Natural killer cell (primary cell): ENCODE data around the gene ERRFI1. TPM values are rescaled to one million over a fixed set of nuclear protein-coding genes. Genes with fewer than 3 reads are reported as not detected.

ENCODE experiments used
- ATAC-seq, 3 donors: fragments of 150-1000 bp in 2 of 3; fragments of 200-7000 bp in 1 of 3; cut with Tn5 transposase; 1 replicate in 1 of 3; 2 replicates in 2 of 3; pipeline ENCODE4 v1.10.0; 2021; ENCODE audit warnings: mild to moderate bottlenecking in 2 of 3, moderate library complexity in 2 of 3
- DNase-seq, 2 donors: peaks; one replicate each; pipeline versions ENCODE4 v3.0.0 to v3.0.0-alpha.2; 2013 to 2021; ENCODE audit warnings: mixed read lengths in 1 of 2
- H3K27ac ChIP-seq: one replicate; pipeline ENCODE4 v1.5.1; 2013; ENCODE audit warnings: mild to moderate bottlenecking, low read length
- H3K27me3 ChIP-seq: one replicate; pipeline ENCODE4 v1.6.1; 2013; ENCODE audit warnings: low read length; ENCODE audit not compliant: control insufficient read depth, insufficient read depth
- H3K36me3 ChIP-seq: one replicate; pipeline ENCODE4 v1.6.1; 2013; ENCODE audit warnings: low read length; ENCODE audit not compliant: control insufficient read depth, insufficient read depth
- H3K4me1 ChIP-seq: one replicate; pipeline ENCODE4 v1.6.1; 2013; ENCODE audit warnings: low read length; ENCODE audit not compliant: control insufficient read depth, insufficient read depth
- H3K4me3 ChIP-seq: one replicate; pipeline ENCODE4 v1.5.1; 2013; ENCODE audit warnings: low read length
- H3K9me3 ChIP-seq: one replicate; pipeline ENCODE4 v1.6.1; 2013; ENCODE audit warnings: low read length; ENCODE audit not compliant: control insufficient read depth, insufficient read depth
- H3K27ac Mint-ChIP-seq, 2 donors: one replicate each; pipeline ENCODE4 v1.8.0; 2022; ENCODE audit warnings: mild to moderate bottlenecking in 2 of 2, mixed read lengths in 2 of 2, moderate library complexity in 1 of 2
- H3K27me3 Mint-ChIP-seq, 2 donors: one replicate each; pipeline ENCODE4 v1.8.0; 2022; ENCODE audit warnings: low read depth in 2 of 2, mixed read lengths in 2 of 2
- H3K36me3 Mint-ChIP-seq: one replicate; pipeline ENCODE4 v1.8.0; 2022; ENCODE audit warnings: mixed read lengths
- H3K4me1 Mint-ChIP-seq, 2 donors: one replicate each; pipeline ENCODE4 v1.8.0; 2022; ENCODE audit warnings: mixed read lengths in 2 of 2
- H3K4me3 Mint-ChIP-seq: one replicate; pipeline ENCODE4 v1.8.0; 2022; ENCODE audit warnings: mild to moderate bottlenecking, moderate library complexity, mixed read lengths
- H3K9me3 Mint-ChIP-seq, 2 donors: one replicate each; pipeline ENCODE4 v1.8.0; 2022; ENCODE audit warnings: mixed read lengths in 2 of 2
- CTCF ChIP-seq: fragments of 200-600 bp; IDR thresholded peaks from one replicate; pipeline ENCODE4 v1.8.0; 2022; ENCODE audit warnings: antibody characterized with exemption
- WGBS: methylation state at CpG from one replicate; pipeline ENCODE4 v1.1.7; 2013; ENCODE audit warnings: missing lambda C conversion rate; ENCODE audit not compliant: insufficient coverage; 5-methylcytosine and 5-hydroxymethylcytosine counted together
- intact Hi-C: fragments of 100-400 bp; cut with micrococcal nuclease; formaldehyde crosslinking; loops from one replicate; pipeline ENCODE4 v1.14.2; 2022
- total RNA-seq, 4 donors: library from RNA; stranded (reverse); fragments of 120-200 nt in 1 of 4; gene quantifications; one replicate each; pipeline versions ENCODE4 v1.2.3 to v1.2.4, GENCODE V29; 2013 to 2022

Gene ERRFI1
- total RNA-seq, 3 donors from 2014 or later (not counting 1 experiment from before 2014, with no cell fraction given): 2.9 to 4.9 (median 4.0) TPM

DNA sequence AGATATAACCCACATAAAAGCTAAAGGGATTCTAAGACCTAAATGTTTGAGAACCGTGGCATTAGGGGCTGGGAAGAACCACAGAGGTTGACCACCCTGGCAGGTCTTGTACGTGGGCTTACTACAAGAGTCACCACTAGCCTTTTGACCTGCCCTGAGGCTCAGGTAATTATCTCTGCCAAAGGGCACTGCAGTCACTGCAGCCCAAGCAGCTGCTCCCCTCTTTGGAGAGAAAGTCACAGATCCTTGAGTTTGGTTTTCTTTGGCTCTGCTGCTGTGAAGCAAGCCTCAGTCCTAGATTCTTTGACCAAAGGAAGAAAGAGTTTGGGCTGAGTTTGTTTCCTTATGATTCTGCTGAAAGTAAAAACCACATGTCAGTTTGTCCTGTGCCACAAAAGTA is 53.0 kb downstream of the ERRFI1 start:
- Histone ChIP-seq H3K27ac (no peak overlapping the region), H3K4me3 (no peak overlapping the region), H3K9me3 (no peaks in the 10 kb centered on the region), H3K4me1 (no peaks in the 10 kb centered on the region), H3K36me3 (peaks cover 46% of the 10 kb centered on the region), H3K27me3 (no peaks in the 10 kb centered on the region)
- ATAC-seq: no peak
- 58% methylated on average over 2 of the region's 2 CpGs for WGBS
- Mint-ChIP-seq H3K4me3 (no peak overlapping the region), H3K9me3 (no peaks in the 10 kb centered on the region), H3K36me3 (peaks cover 15% of the 10 kb centered on the region), H3K27me3 (no peaks in the 10 kb centered on the region), H3K27ac (no peak overlapping the region), H3K4me1 (peaks cover 0 to 14% of the 10 kb centered on the region in 2 donors)
- no peak for TF ChIP-seq CTCF
- intact Hi-C loops: no loop called here
- DNase-seq: no peak

- peaks cover 3 to 16% of the 10 kb centered on the region in 2 donors for H3K4me1 Mint-ChIP-seq
- peaks cover 15% of the 10 kb centered on the region for H3K36me3 Mint-ChIP-seq
- Histone ChIP-seq H3K4me1 (no peaks in the 10 kb centered on the region), H3K27me3 (no peaks in the 10 kb centered on the region), H3K4me3 (no peak overlapping the region), H3K27ac (no peak overlapping the region), H3K9me3 (no peaks in the 10 kb centered on the region), H3K36me3 (peaks cover 48% of the 10 kb centered on the region)
- ATAC-seq (no peak), DNase-seq (no peak)
- TF ChIP-seq CTCF: no peak
- intact Hi-C loops: no loop called here
- H3K27me3 Mint-ChIP-seq: no peaks in the 10 kb centered on the region
- WGBS: 98% methylated on average over 5 of the region's 5 CpGs
- no peaks in the 10 kb centered on the region for H3K9me3 Mint-ChIP-seq
- no peak overlapping the region for H3K4me3 Mint-ChIP-seq
- no peak overlapping the region for H3K27ac Mint-ChIP-seq
These were observed 53.8 kb downstream of the ERRFI1 start for GRCh38 chr1:7972285-7972684.

GRCh38 chr1:7971024-7971423 is 55.1 kb downstream of the ERRFI1 start:
- no peak for ATAC-seq
- H3K9me3 ChIP-seq: no peaks in the 10 kb centered on the region
- Mint-ChIP-seq H3K4me1 (peaks cover 12 to 17% of the 10 kb centered on the region in 2 donors), H3K27ac (no peak overlapping the region), H3K36me3 (peaks cover 15% of the 10 kb centered on the region), H3K4me3 (no peak overlapping the region), H3K27me3 (no peaks in the 10 kb centered on the region), H3K9me3 (no peaks in the 10 kb centered on the region)
- intact Hi-C loops: no loop called here
- no peak overlapping the region for H3K27ac ChIP-seq
- 97% methylated on average over 6 of the region's 6 CpGs for WGBS
- peaks cover 3% of the 10 kb centered on the region for H3K4me1 ChIP-seq
- DNase-seq: no peak
- no peaks in the 10 kb centered on the region for H3K27me3 ChIP-seq
- H3K4me3 ChIP-seq: no peak overlapping the region
- H3K36me3 ChIP-seq: peaks cover 53% of the 10 kb centered on the region
- no peak for TF ChIP-seq CTCF

DNA sequence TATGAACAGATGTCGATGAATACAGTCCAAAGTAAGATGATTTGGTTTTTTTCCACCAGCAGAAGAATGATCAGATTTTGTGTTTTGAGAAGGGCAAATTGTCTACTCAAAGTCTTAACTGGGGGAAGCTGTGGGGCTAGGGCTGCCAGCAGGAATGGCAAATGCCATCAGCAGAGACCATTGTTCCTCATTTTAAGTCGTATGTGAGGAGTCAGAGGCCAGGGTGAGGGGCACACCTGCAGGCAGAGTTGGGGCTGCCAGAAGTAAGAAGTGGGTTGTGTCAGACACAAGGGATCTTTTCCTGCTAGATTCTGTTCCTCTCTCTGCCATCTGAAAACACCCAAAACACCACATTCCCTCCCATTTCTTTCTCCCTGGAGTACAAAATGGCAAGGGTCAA is 55.9 kb downstream of the ERRFI1 start:
- Mint-ChIP-seq H3K9me3 (no peaks in the 10 kb centered on the region), H3K4me1 (peaks cover 12 to 17% of the 10 kb centered on the region in 2 donors), H3K4me3 (no peak overlapping the region), H3K27ac (no peak overlapping the region), H3K36me3 (peaks cover 15% of the 10 kb centered on the region), H3K27me3 (no peaks in the 10 kb centered on the region)
- no peaks in the 10 kb centered on the region for H3K9me3 ChIP-seq
- intact Hi-C loops: no loop called here
- peaks cover 61% of the 10 kb centered on the region for H3K36me3 ChIP-seq
- H3K27ac ChIP-seq: no peak overlapping the region
- ATAC-seq: no peak
- no peak for TF ChIP-seq CTCF
- no peak for DNase-seq
- WGBS: 72% methylated on average over 2 of the region's 2 CpGs
- no peaks in the 10 kb centered on the region for H3K27me3 ChIP-seq
- H3K4me3 ChIP-seq: no peak overlapping the region
- H3K4me1 ChIP-seq: peaks cover 3% of the 10 kb centered on the region
